Smooth muscle cell (in vitro differentiated cells): ENCODE results near the gene ANXA2R. TPM values are rescaled to one million over a fixed set of nuclear protein-coding genes. Genes with fewer than 3 reads are reported as not detected.

Experiments used
- DNase-seq: peaks from one replicate; lab custom pipeline; 2025; ENCODE audit not compliant: unreplicated experiment; lab: John Stamatoyannopoulos, UW
- H2AFZ ChIP-seq: fragments of 200-600 bp; sonication (generic); 2 replicates; pipeline ENCODE4 v1.6.0; 2016; ENCODE audit warnings: antibody characterized with exemption, low read depth, mild to moderate bottlenecking
- H3F3A ChIP-seq: fragments of 200-600 bp; sonication (generic); 2 replicates; pipeline ENCODE4 v1.6.0; 2017; ENCODE audit warnings: antibody characterized with exemption, low read depth
- H3K27ac ChIP-seq: fragments of 200-600 bp; sonication (generic); 2 replicates; pipeline ENCODE4 v1.5.1; 2016; ENCODE audit warnings: low read depth, mild to moderate bottlenecking
- H3K27me3 ChIP-seq: fragments of 200-600 bp; sonication (generic); 2 replicates; pipeline ENCODE4 v1.6.1; 2016; ENCODE audit warnings: low read depth, mild to moderate bottlenecking
- H3K36me3 ChIP-seq: fragments of 200-600 bp; sonication (generic); 2 replicates; pipeline ENCODE4 v1.5.1; 2016; ENCODE audit warnings: low read depth
- H3K4me1 ChIP-seq: fragments of 200-600 bp; sonication (generic); 2 replicates; pipeline ENCODE4 v1.5.1; 2016; ENCODE audit warnings: low read depth
- H3K4me2 ChIP-seq: fragments of 200-600 bp; sonication (generic); 2 replicates; pipeline ENCODE4 v1.6.0; 2016; ENCODE audit warnings: mild to moderate bottlenecking
- H3K4me3 ChIP-seq: fragments of 200-600 bp; sonication (generic); 2 replicates; pipeline ENCODE4 v1.5.1; 2016; ENCODE audit warnings: mild to moderate bottlenecking
- H3K79me2 ChIP-seq: fragments of 200-600 bp; sonication (generic); 2 replicates; pipeline ENCODE4 v1.6.0; 2016; ENCODE audit warnings: low read depth, mild to moderate bottlenecking
- H3K9ac ChIP-seq: fragments of 200-600 bp; sonication (generic); 2 replicates; pipeline ENCODE4 v1.6.0; 2016; ENCODE audit warnings: low read depth
- H3K9me3 ChIP-seq: fragments of 200-600 bp; sonication (generic); replicated peaks from 2 replicates; pipeline ENCODE4 v1.5.1; 2016; ENCODE audit warnings: low read depth
- H4K20me1 ChIP-seq: fragments of 200-600 bp; sonication (generic); 2 replicates; pipeline ENCODE4 v1.6.0; 2016; ENCODE audit warnings: low read depth
- CTCF ChIP-seq: fragments of 200-600 bp; sonication (generic); IDR thresholded peaks from 2 replicates; pipeline ENCODE4 v1.5.1; 2017; ENCODE audit warnings: borderline replicate concordance, mild to moderate bottlenecking, antibody characterized with exemption; ENCODE audit not compliant: insufficient read depth, poor library complexity, severe bottlenecking
- WGBS: methylation state at CpG from one replicate; pipeline ENCODE4 v1.1.7; 2016; ENCODE audit warnings: low lambda C conversion rate; 5-methylcytosine and 5-hydroxymethylcytosine counted together
- polyA plus RNA-seq: library from polyadenylated mRNA; unstranded; fragments of >200 nt; fragmentation: Nextera tagmentation; extraction: Ambion mirVana; gene quantifications from 2 replicates; pipeline ENCODE4 v1.2.1, GENCODE V29; 2016
- total RNA-seq: library from RNA; depleted of rRNA; stranded (reverse); fragments of >200 nt; gene quantifications from 2 replicates; pipeline ENCODE4 v1.2.3, GENCODE V29; 2014

ANXA2R gene
- total and polyA plus RNA-seq, 2 experiments from 2014 or later = 0.83 to 1.5 TPM

GRCh38 chr5:43065948-43066798, 26.1 kb upstream of the ANXA2R start:
- peaks cover 20% of the 10 kb centered on the region for H3K4me1 ChIP-seq

GRCh38 chr5:43065387-43065947, 25.3 kb upstream of the ANXA2R start:
- Histone ChIP-seq H3K4me3 (peak overlapping the region; percentile 90), H3K9me3 (no peaks in the 10 kb centered on the region), H3K9ac (peak overlapping the region; percentile 94), H3K27me3 (no peaks in the 10 kb centered on the region), H3K27ac (peak overlapping the region; percentile 96), H4K20me1 (no peaks in the 10 kb centered on the region), H3K36me3 (no peaks in the 10 kb centered on the region), H3K4me1 (peaks cover 20% of the 10 kb centered on the region), H3K79me2 (peaks cover 48% of the 10 kb centered on the region), H2AFZ (peak overlapping the region; percentile 96), H3K4me2 (peak overlapping the region; percentile 93), H3F3A (peaks cover 6% of the 10 kb centered on the region)
- WGBS = 4% methylated on average over 18 of the region's 18 CpGs
- DNase-seq = no peak
- no peak for TF ChIP-seq CTCF

More at GRCh38 chr5:43065948-43066798, 26.1 kb upstream of the ANXA2R start:
- TF ChIP-seq CTCF = no peak
- 1% methylated on average over 73 of the region's 75 CpGs for WGBS
- no peaks in the 10 kb centered on the region for H3K9me3 ChIP-seq
- H3F3A ChIP-seq = peaks cover 6% of the 10 kb centered on the region
- peak overlapping the region; percentile 93 for H3K4me2 ChIP-seq
- DNase-seq = peak; percentile 63
- no peaks in the 10 kb centered on the region for H3K27me3 ChIP-seq
- H3K4me3 ChIP-seq = peak overlapping the region; percentile 90
- peak overlapping the region; percentile 96 for H3K27ac ChIP-seq
- H2AFZ ChIP-seq = peak overlapping the region; percentile 96
- H3K79me2 ChIP-seq = peaks cover 44% of the 10 kb centered on the region
- peak overlapping the region; percentile 94 for H3K9ac ChIP-seq
- no peaks in the 10 kb centered on the region for H4K20me1 ChIP-seq
- no peaks in the 10 kb centered on the region for H3K36me3 ChIP-seq

- Histone ChIP-seq H3K4me1 (peaks cover 13% of the 10 kb centered on the region), H3K9me3 (no peaks in the 10 kb centered on the region), H4K20me1 (no peaks in the 10 kb centered on the region), H3K27me3 (no peaks in the 10 kb centered on the region), H3K4me2 (peak overlapping the region; percentile 88), H3K27ac (peak overlapping the region; percentile 96), H3F3A (peaks cover 9% of the 10 kb centered on the region), H3K9ac (no peak overlapping the region), H3K4me3 (peak overlapping the region; percentile 90), H3K36me3 (no peaks in the 10 kb centered on the region), H3K79me2 (peaks cover 39% of the 10 kb centered on the region), H2AFZ (no peak overlapping the region)
- no peak for TF ChIP-seq CTCF
- DNase-seq = no peak
- WGBS = 52% methylated on average over 12 of the region's 12 CpGs
These were observed 23.6 kb upstream of the ANXA2R start for GRCh38 chr5:43063721-43064171.
